Neural cell (in vitro differentiated cells): Measurements from ENCODE around the gene AMPH.

Experiments
- CTCF ChIP-seq: fragments of 450-650 bp; IDR thresholded peaks from 2 replicates; pipeline ENCODE4 v1.5.1; 2014; ENCODE audit warnings: antibody characterized with exemption, mild to moderate bottlenecking, moderate library complexity; ENCODE audit not compliant: poor library complexity, severe bottlenecking
- EP300 ChIP-seq: fragments of 450-650 bp; conservative IDR thresholded peaks from 2 replicates; pipeline ENCODE4 v1.6.1; 2014; ENCODE audit warnings: antibody characterized with exemption, mild to moderate bottlenecking, moderate library complexity; ENCODE audit not compliant: poor library complexity, severe bottlenecking
- EZH2 ChIP-seq: fragments of 200-600, 300-800 bp; shearing (Covaris generic), sonication (generic); IDR thresholded peaks from 2 replicates; pipeline ENCODE4 v1.6.1; 2014; ENCODE audit warnings: antibody characterized with exemption, low read length, borderline replicate concordance, mild to moderate bottlenecking; ENCODE audit not compliant: insufficient read depth, poor library complexity, severe bottlenecking
- POLR2AphosphoS5 ChIP-seq: IDR thresholded peaks from 2 replicates; pipeline ENCODE4 v1.6.1; 2012
- RAD21 ChIP-seq: fragments of 450-650 bp; conservative IDR thresholded peaks from 2 replicates; pipeline ENCODE4 v1.6.1; 2014; ENCODE audit warnings: antibody characterized with exemption, mild to moderate bottlenecking, moderate library complexity
- REST ChIP-seq: IDR thresholded peaks from 2 replicates; pipeline ENCODE4 v1.6.1; 2012; ENCODE audit warnings: borderline replicate concordance
- SMC3 ChIP-seq: fragments of 450-650 bp; conservative IDR thresholded peaks from 2 replicates; pipeline ENCODE4 v1.6.1; 2014; ENCODE audit warnings: antibody characterized with exemption, mild to moderate bottlenecking, moderate library complexity; ENCODE audit not compliant: poor library complexity
- TAF1 ChIP-seq: IDR thresholded peaks from 2 replicates; pipeline ENCODE4 v1.6.1; 2012; ENCODE audit warnings: low read depth

GRCh38 chr7:38425509-38425908 lies 205.7 kb downstream of the AMPH start:
- TF ChIP-seq SMC3 = no peak
- TF ChIP-seq POLR2AphosphoS5 = no peak
- TF ChIP-seq CTCF = no peak
- TF ChIP-seq EZH2 = no peak
- TF ChIP-seq TAF1 = no peak
- TF ChIP-seq EP300 = no peak
- no peak for TF ChIP-seq REST
- no peak for TF ChIP-seq RAD21
